Gastroesophageal sphincter (tissue), 3 donors: Measurements from ENCODE around the gene MAN1A1.

Experiments used
- EP300 ChIP-seq: sonication (generic); formaldehyde crosslinking; IDR thresholded peaks from one replicate; pipeline ENCODE4 v1.6.1; 2017; ENCODE audit warnings: antibody characterized with exemption, mild to moderate bottlenecking
- POLR2A ChIP-seq, 2 donors: fragments of 450-650 bp; IDR thresholded peaks; one replicate each; pipeline ENCODE4 v1.6.1; 2017; ENCODE audit warnings: antibody characterized with exemption in 2 of 2, mild to moderate bottlenecking in 2 of 2, moderate library complexity in 1 of 2
- POLR2AphosphoS5 ChIP-seq: sonication (generic); formaldehyde crosslinking; IDR thresholded peaks from one replicate; pipeline ENCODE4 v1.6.1; 2017; ENCODE audit warnings: antibody characterized with exemption
- TF ChIP-seq, protein P1 (sequence below), 4 experiments: fragments of 200-600 bp in 2 of 4; fragments of 450-650 bp in 2 of 4; sonication (generic) in 1 of 4; IDR thresholded peaks; one replicate each; pipeline ENCODE4 v1.5.1; 2017 to 2019; ENCODE audit warnings: antibody characterized with exemption in 4 of 4, mild to moderate bottlenecking in 2 of 4, moderate library complexity in 2 of 4

DNA sequence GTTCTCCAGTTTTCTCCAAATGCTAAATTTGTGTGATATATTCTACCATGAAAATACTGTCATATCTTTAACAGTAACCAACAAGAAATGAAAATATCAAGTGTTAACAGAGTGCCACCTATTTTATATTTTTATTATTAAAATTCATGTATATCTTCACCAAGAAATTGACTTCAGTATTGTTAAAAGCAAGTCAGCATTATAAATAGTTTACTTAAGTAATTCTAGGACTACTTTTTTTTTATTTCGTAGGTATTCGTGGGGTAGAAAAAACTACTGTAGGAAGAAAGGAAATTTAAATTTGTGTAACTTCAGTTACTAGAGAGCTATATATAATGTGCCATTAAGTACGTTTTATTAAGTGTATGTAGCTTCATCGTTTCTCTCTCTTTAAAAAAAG, 6.3 kb upstream of the MAN1A1 start:
- TF ChIP-seq, protein P1, sequence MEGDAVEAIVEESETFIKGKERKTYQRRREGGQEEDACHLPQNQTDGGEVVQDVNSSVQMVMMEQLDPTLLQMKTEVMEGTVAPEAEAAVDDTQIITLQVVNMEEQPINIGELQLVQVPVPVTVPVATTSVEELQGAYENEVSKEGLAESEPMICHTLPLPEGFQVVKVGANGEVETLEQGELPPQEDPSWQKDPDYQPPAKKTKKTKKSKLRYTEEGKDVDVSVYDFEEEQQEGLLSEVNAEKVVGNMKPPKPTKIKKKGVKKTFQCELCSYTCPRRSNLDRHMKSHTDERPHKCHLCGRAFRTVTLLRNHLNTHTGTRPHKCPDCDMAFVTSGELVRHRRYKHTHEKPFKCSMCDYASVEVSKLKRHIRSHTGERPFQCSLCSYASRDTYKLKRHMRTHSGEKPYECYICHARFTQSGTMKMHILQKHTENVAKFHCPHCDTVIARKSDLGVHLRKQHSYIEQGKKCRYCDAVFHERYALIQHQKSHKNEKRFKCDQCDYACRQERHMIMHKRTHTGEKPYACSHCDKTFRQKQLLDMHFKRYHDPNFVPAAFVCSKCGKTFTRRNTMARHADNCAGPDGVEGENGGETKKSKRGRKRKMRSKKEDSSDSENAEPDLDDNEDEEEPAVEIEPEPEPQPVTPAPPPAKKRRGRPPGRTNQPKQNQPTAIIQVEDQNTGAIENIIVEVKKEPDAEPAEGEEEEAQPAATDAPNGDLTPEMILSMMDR (IDR thresholded peaks at IDR 0.05): no peak
- TF ChIP-seq POLR2A (IDR thresholded peaks at IDR 0.05) (no peak), POLR2AphosphoS5 (no peak), EP300 (no peak)
